Progenitor cell of endocrine pancreas (in vitro differentiated cells): ENCODE results near the gene GEMIN4. TPM values are rescaled to one million over a fixed set of nuclear protein-coding genes. Genes with fewer than 3 reads are reported as not detected.

Experiments used
- DNase-seq: peaks from one replicate; pipeline ENCODE4 v3.0.0; 2021; ENCODE audit warnings: low spot score; ENCODE audit not compliant: unreplicated experiment
- H3K27ac Mint-ChIP-seq: 2 replicates; pipeline ENCODE4 v1.8.0; 2021; ENCODE audit warnings: mild to moderate bottlenecking, moderate library complexity, mixed read lengths
- H3K27me3 Mint-ChIP-seq: 2 replicates; pipeline ENCODE4 v1.8.0; 2021; ENCODE audit warnings: mixed read lengths
- H3K36me3 Mint-ChIP-seq: 2 replicates; pipeline ENCODE4 v1.8.0; 2022; ENCODE audit warnings: mixed read lengths; ENCODE audit not compliant: insufficient read depth
- H3K4me1 Mint-ChIP-seq: 2 replicates; pipeline ENCODE4 v1.8.0; 2021; ENCODE audit warnings: low read depth, mixed read lengths
- H3K4me3 Mint-ChIP-seq: 2 replicates; pipeline ENCODE4 v1.8.0; 2021; ENCODE audit warnings: low read depth, mild to moderate bottlenecking, moderate library complexity, mixed read lengths
- H3K9me3 Mint-ChIP-seq: 2 replicates; pipeline ENCODE4 v1.8.0; 2021; ENCODE audit warnings: low read depth, mixed read lengths
- CTCF ChIP-seq: fragments of 200-600 bp; sonication (generic); IDR thresholded peaks from one replicate; pipeline ENCODE4 v1.5.0; 2021; ENCODE audit warnings: antibody characterized with exemption, mild to moderate bottlenecking; ENCODE audit not compliant: unreplicated experiment
- total RNA-seq: library from RNA; stranded (reverse); gene quantifications from 2 replicates; pipeline ENCODE4 v1.2.1, GENCODE V29; 2021

The GEMIN4 gene
- total RNA-seq, 1 donor from 2014 or later: 39.8 TPM

GRCh38 chr17:718075-718474 lies 34.0 kb downstream of the GEMIN4 start:
- H3K9me3 Mint-ChIP-seq: no peaks in the 10 kb centered on the region
- no peaks in the 10 kb centered on the region for H3K27me3 Mint-ChIP-seq
- H3K4me3 Mint-ChIP-seq: no peak overlapping the region
- H3K27ac Mint-ChIP-seq: peak overlapping the region; percentile 85
- no peak for DNase-seq
- H3K36me3 Mint-ChIP-seq: peaks cover 5% of the 10 kb centered on the region
- H3K4me1 Mint-ChIP-seq: peaks cover 22% of the 10 kb centered on the region
- no peak for TF ChIP-seq CTCF

- no peaks in the 10 kb centered on the region for H3K9me3 Mint-ChIP-seq
- H3K4me3 Mint-ChIP-seq: no peak overlapping the region
- H3K27ac Mint-ChIP-seq: peak overlapping the region; percentile 42
Observed at GRCh38 chr17:708132-708531, 43.9 kb downstream of the GEMIN4 start.

GRCh38 chr17:705863-706262 lies 46.2 kb downstream of the GEMIN4 start:
- no peaks in the 10 kb centered on the region for H3K27me3 Mint-ChIP-seq
- H3K9me3 Mint-ChIP-seq: no peaks in the 10 kb centered on the region
- no peak for DNase-seq
- H3K27ac Mint-ChIP-seq: no peak overlapping the region
- TF ChIP-seq CTCF: no peak
- H3K36me3 Mint-ChIP-seq: peaks cover 11% of the 10 kb centered on the region
- no peak overlapping the region for H3K4me3 Mint-ChIP-seq
- H3K4me1 Mint-ChIP-seq: no peaks in the 10 kb centered on the region

More at GRCh38 chr17:708132-708531, 43.9 kb downstream of the GEMIN4 start:
- TF ChIP-seq CTCF: no peak
- H3K27me3 Mint-ChIP-seq: no peaks in the 10 kb centered on the region
- DNase-seq: no peak
- H3K36me3 Mint-ChIP-seq: peaks cover 11% of the 10 kb centered on the region
- H3K4me1 Mint-ChIP-seq: no peaks in the 10 kb centered on the region

GRCh38 chr17:705011-705410 lies 47.1 kb downstream of the GEMIN4 start:
- H3K9me3 Mint-ChIP-seq: no peaks in the 10 kb centered on the region

GRCh38 chr17:704111-704864 lies 47.8 kb downstream of the GEMIN4 start:
- no peak for DNase-seq
- Mint-ChIP-seq H3K9me3 (no peaks in the 10 kb centered on the region), H3K27me3 (no peaks in the 10 kb centered on the region), H3K27ac (peak overlapping the region; percentile 13), H3K4me3 (no peak overlapping the region), H3K4me1 (no peaks in the 10 kb centered on the region), H3K36me3 (peaks cover 7% of the 10 kb centered on the region)
- no peak for TF ChIP-seq CTCF

More at GRCh38 chr17:705011-705410, 47.1 kb downstream of the GEMIN4 start:
- Mint-ChIP-seq H3K4me3 (no peak overlapping the region), H3K4me1 (no peaks in the 10 kb centered on the region), H3K36me3 (peaks cover 11% of the 10 kb centered on the region), H3K27ac (no peak overlapping the region), H3K27me3 (no peaks in the 10 kb centered on the region)
- no peak for DNase-seq
- no peak for TF ChIP-seq CTCF
